HuH-7.5 (cell line): Measurements from ENCODE around the gene SLC25A1.
A peak's percentile ranks its signal among the peaks of the same experiment; 100 is the strongest.

ENCODE experiments used
- DNase-seq: peaks from one replicate; pipeline ENCODE4 v3.0.0; 2011; ENCODE audit warnings: low spot score

Gene SLC25A1

GRCh38 chr22:19180740-19181410 is 2.3 kb upstream of the SLC25A1 start:
- no peak for DNase-seq

DNA sequence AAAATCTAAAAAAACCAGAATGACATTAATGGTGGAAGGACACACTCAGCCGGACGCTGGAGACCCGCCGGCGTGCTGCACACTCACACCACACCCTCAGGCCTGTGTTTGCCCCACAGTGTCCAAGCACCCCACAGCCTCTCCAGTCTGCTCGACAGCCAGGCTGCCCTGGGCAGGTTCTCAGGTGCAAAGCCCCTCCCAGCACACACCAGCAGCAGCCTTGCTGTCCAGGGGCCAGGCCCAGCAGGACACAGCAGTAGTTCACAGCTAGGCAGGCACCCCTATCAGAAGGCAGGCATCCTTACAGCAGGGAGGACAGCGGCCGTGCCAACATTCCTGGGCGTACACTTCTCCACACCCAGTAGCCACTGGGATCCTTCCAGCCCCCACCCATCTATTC is 1.7 kb upstream of the SLC25A1 start:
- DNase-seq: no peak

- DNase-seq: peak; percentile 87
These were observed 1.0 kb upstream of the SLC25A1 start for GRCh38 chr22:19179497-19180048.

GRCh38 chr22:19178065-19178656 is 375 bp downstream of the SLC25A1 start:
- DNase-seq: peak; percentile 48

- no peak for DNase-seq
These were observed 1.1 kb downstream of the SLC25A1 start for GRCh38 chr22:19177164-19178064.

- DNase-seq: no peak
These were observed 1.8 kb downstream of the SLC25A1 start for GRCh38 chr22:19176732-19177131.

GRCh38 chr22:19176175-19176643 is 2.3 kb downstream of the SLC25A1 start:
- DNase-seq: no peak

DNA sequence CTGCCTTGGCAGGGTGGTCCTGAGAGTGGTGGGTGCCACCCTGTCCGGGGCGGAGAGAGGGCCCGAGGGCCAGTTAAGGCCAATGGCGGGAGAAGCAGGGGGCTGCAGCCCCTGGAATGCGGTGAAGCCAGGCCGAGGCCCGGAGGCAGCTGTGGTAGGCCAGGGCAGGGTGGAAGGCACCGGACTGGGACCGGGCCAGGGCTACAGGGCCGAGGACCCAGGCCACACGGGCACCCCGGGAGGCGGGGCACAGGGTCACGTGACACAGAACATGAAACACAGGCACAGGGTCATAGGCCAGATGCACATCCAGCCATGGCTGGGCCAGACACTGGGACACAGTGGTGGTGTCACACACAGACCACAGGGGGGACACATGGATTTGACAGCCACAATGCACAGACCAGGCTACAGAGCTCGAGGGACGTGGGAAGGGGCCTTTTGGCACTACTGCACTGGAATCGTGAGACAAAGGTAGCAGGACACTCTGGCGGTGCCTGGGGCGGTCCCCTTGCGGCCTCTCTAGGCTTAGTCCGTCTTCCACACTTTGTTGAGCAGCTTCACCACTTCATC is 2.8 kb downstream of the SLC25A1 start:
- no peak for DNase-seq

DNA sequence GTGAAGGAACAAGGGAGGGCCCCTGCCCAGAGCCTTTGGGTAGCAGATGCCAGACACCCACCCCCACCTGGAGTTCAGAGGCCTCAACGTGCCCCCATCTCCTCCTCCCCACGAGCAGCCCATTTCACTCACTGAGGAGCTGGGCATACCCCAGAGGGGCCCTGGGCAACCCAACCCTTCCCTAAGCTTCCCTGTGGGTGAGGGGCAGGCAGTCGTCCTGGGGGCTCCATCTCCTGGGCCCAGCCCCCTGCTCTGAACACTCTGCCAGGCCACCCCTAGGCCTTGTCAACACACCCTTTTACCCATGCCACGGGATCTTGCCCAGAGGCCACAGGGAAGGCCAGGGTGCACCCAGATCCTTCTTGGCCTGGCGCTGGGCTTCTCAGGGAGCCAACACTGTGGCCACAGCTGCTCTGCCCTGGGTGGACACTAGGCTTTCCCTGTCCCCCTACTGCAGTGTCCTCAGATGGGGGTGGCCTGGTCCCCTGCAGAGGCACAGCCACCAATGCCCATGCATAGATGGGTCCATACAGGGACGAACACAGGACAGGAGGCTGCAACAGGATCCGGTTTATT is 3.4 kb downstream of the SLC25A1 start:
- no peak for DNase-seq

- no peak for DNase-seq
These were observed 4.2 kb downstream of the SLC25A1 start for GRCh38 chr22:19174106-19175025.

- no peak for DNase-seq
These were observed 5.2 kb downstream of the SLC25A1 start for GRCh38 chr22:19173047-19174035.

GRCh38 chr22:19172213-19173046 is 6.1 kb downstream of the SLC25A1 start:
- no peak for DNase-seq

GRCh38 chr22:19169947-19170318 is 8.6 kb downstream of the SLC25A1 start:
- DNase-seq: no peak

GRCh38 chr22:19169002-19169946 is 9.3 kb downstream of the SLC25A1 start:
- no peak for DNase-seq

GRCh38 chr22:19168088-19168890 is 10.2 kb downstream of the SLC25A1 start:
- no peak for DNase-seq

DNA sequence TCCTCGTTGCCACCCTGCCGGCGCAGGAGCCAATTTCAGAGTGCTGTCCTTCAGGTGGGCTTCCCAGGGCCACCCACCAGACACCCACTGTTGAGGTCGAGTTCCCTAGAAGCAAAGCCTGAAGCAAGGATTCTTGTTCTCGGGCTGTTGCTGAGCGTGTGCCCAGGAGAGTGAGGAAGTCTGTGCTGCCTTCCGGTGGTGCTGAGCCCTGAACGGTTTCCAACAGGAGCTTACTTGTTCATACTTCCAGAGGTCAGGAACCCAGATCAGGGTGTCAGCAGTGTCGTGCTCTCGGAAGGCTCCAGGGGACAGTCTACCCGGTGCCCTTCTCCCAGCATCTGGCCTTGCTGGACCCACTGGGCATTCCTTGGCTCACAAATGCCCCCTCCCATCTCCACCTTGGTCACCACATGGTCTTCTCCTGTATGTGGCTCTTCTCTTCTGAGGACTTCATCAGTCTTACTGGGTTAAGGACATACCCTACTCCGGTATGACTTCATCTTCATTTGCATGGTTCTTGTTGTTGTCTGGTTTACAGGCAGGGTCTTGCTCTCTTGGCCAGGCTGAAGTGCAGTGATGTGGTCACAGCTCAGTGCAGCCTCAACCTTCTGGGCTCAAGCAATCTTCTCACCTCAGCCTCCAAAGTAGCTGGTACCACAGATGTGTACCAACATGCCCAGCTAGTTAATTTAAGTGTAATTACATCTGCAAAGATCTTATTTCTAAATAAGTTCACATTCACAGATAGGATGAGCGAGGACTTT is 11.2 kb downstream of the SLC25A1 start:
- DNase-seq: no peak
